ENCODE results near the gene PROP1.

GRCh38 chr5:177972613-177973012, 23.4 kb downstream of the PROP1 start:
- no peak for TF ChIP-seq POLR2AphosphoS5 (IDR thresholded peaks at IDR 0.05; ENCODE audit: insufficient read depth in 1 of 2, low read depth in 1 of 2)
- TF ChIP-seq, protein P1, sequence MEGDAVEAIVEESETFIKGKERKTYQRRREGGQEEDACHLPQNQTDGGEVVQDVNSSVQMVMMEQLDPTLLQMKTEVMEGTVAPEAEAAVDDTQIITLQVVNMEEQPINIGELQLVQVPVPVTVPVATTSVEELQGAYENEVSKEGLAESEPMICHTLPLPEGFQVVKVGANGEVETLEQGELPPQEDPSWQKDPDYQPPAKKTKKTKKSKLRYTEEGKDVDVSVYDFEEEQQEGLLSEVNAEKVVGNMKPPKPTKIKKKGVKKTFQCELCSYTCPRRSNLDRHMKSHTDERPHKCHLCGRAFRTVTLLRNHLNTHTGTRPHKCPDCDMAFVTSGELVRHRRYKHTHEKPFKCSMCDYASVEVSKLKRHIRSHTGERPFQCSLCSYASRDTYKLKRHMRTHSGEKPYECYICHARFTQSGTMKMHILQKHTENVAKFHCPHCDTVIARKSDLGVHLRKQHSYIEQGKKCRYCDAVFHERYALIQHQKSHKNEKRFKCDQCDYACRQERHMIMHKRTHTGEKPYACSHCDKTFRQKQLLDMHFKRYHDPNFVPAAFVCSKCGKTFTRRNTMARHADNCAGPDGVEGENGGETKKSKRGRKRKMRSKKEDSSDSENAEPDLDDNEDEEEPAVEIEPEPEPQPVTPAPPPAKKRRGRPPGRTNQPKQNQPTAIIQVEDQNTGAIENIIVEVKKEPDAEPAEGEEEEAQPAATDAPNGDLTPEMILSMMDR (IDR thresholded peaks at IDR 0.05): no peak

All from vagina (tissue), 2 donors.